HEK293 (cell line): ENCODE results near the gene KCNMB2.

Experiments
- CTCF ChIA-PET: fragments of 350-600 bp; formaldehyde crosslinking; extraction: SDS; loops from one replicate; lab custom pipeline; 2021; ENCODE audit warnings: antibody characterized with exemption; lab: Yijun Ruan, JAX
- POLR2A ChIA-PET: fragments of 300-600 bp; formaldehyde crosslinking; extraction: SDS; loops from one replicate; lab custom pipeline; 2020; ENCODE audit warnings: antibody characterized with exemption, inconsistent platforms; lab: Yijun Ruan, JAX
- H3K27ac ChIP-seq: fragments of 200-500 bp; sonication (Bioruptor generic); 2 replicates; pipeline ENCODE4 v1.5.1; 2014; ENCODE audit warnings: low read depth, low read length, control low read depth, inconsistent platforms; ENCODE audit errors: extremely low read depth
- H3K36me3 ChIP-seq, 2 experiments: fragments of 200-500 bp in 1 of 2; sonication (Bioruptor generic) in 1 of 2; 1 replicate in 1 of 2; 2 replicates in 1 of 2; pipeline ENCODE4 v1.5.1; 2014 to 2017; ENCODE audit warnings: inconsistent platforms in 2 of 2, low read length in 2 of 2; ENCODE audit not compliant: control insufficient read depth in 2 of 2, insufficient read depth in 1 of 2
- H3K4me1 ChIP-seq: fragments of 200-500 bp; sonication (Bioruptor generic); 2 replicates; pipeline ENCODE4 v1.5.1; 2014; ENCODE audit warnings: mild to moderate bottlenecking, low read length, inconsistent platforms; ENCODE audit not compliant: control insufficient read depth, insufficient read depth
- H3K4me3 ChIP-seq: 2 replicates; pipeline ENCODE4 v1.5.1; 2011; ENCODE audit warnings: low read depth, mild to moderate bottlenecking, control low read depth, low read length, moderate library complexity
- H3K9me3 ChIP-seq: fragments of 200-500 bp; sonication (Bioruptor generic); 2 replicates; pipeline ENCODE4 v1.5.1; 2014; ENCODE audit warnings: low read depth, low read length, inconsistent platforms; ENCODE audit not compliant: control insufficient read depth, insufficient read depth
- IKZF3 ChIP-seq: fragments of 450-650 bp; IDR thresholded peaks from 2 replicates; pipeline ENCODE4 v1.5.0; 2018; ENCODE audit warnings: missing biosample characterization, mild to moderate bottlenecking, missing genetic modification characterization, moderate library complexity
- KLF10 ChIP-seq: fragments of 450-650 bp; IDR thresholded peaks from 2 replicates; pipeline ENCODE4 v1.5.1; 2018; ENCODE audit warnings: missing biosample characterization, mild to moderate bottlenecking, missing genetic modification characterization
- OSR2 ChIP-seq: fragments of 450-650 bp; formaldehyde crosslinking; IDR thresholded peaks from 2 replicates; pipeline ENCODE4 v1.5.1; 2016; ENCODE audit warnings: missing biosample characterization, missing genetic modification characterization
- ZBTB1 ChIP-seq: fragments of 450-650 bp; formaldehyde crosslinking; IDR thresholded peaks from 2 replicates; pipeline ENCODE4 v1.5.1; 2016; ENCODE audit warnings: missing biosample characterization, missing genetic modification characterization
- ZBTB11 ChIP-seq: fragments of 450-650 bp; formaldehyde crosslinking; conservative IDR thresholded peaks from 2 replicates; pipeline ENCODE4 v1.5.1; 2016; ENCODE audit warnings: low read depth, missing biosample characterization, missing genetic modification characterization
- ZBTB8A ChIP-seq: fragments of 450-650 bp; formaldehyde crosslinking; IDR thresholded peaks from 2 replicates; pipeline ENCODE4 v1.5.1; 2016; ENCODE audit warnings: missing biosample characterization, missing genetic modification characterization
- ZFP3 ChIP-seq: fragments of 450-650 bp; formaldehyde crosslinking; IDR thresholded peaks from 2 replicates; pipeline ENCODE4 v1.5.1; 2016; ENCODE audit warnings: low read depth, missing biosample characterization, missing genetic modification characterization
- ZFP37 ChIP-seq: fragments of 450-650 bp; formaldehyde crosslinking; IDR thresholded peaks from 2 replicates; pipeline ENCODE4 v1.5.1; 2016; ENCODE audit warnings: missing biosample characterization, missing genetic modification characterization
- ZFP69B ChIP-seq: fragments of 450-650 bp; formaldehyde crosslinking; IDR thresholded peaks from 2 replicates; pipeline ENCODE4 v1.5.1; 2016; ENCODE audit warnings: missing biosample characterization, missing genetic modification characterization
- ZNF175 ChIP-seq: fragments of 450-650 bp; formaldehyde crosslinking; IDR thresholded peaks from 2 replicates; pipeline ENCODE4 v1.5.1; 2016; ENCODE audit warnings: missing biosample characterization, missing genetic modification characterization
- ZNF211 ChIP-seq: fragments of 450-650 bp; formaldehyde crosslinking; IDR thresholded peaks from 2 replicates; pipeline ENCODE4 v1.5.1; 2016; ENCODE audit warnings: low read depth, missing biosample characterization, missing genetic modification characterization
- ZNF223 ChIP-seq: fragments of 450-650 bp; formaldehyde crosslinking; IDR thresholded peaks from 2 replicates; pipeline ENCODE4 v1.5.1; 2016; ENCODE audit warnings: missing biosample characterization, missing genetic modification characterization
- ZNF23 ChIP-seq: fragments of 450-650 bp; formaldehyde crosslinking; IDR thresholded peaks from 2 replicates; pipeline ENCODE4 v1.5.1; 2016; ENCODE audit warnings: missing biosample characterization, missing genetic modification characterization, borderline replicate concordance
- ZNF354C ChIP-seq: fragments of 450-650 bp; formaldehyde crosslinking; IDR thresholded peaks from 2 replicates; pipeline ENCODE4 v1.5.1; 2016; ENCODE audit warnings: missing biosample characterization, missing genetic modification characterization, low read depth, borderline replicate concordance
- ZNF426 ChIP-seq: fragments of 450-650 bp; formaldehyde crosslinking; IDR thresholded peaks from 2 replicates; pipeline ENCODE4 v1.5.1; 2017; ENCODE audit warnings: missing biosample characterization, missing genetic modification characterization, mild to moderate bottlenecking, inconsistent platforms, moderate library complexity
- ZNF488 ChIP-seq: fragments of 450-650 bp; formaldehyde crosslinking; IDR thresholded peaks from 2 replicates; pipeline ENCODE4 v1.5.1; 2016; ENCODE audit warnings: missing biosample characterization, missing genetic modification characterization
- ZNF555 ChIP-seq: fragments of 450-650 bp; formaldehyde crosslinking; conservative IDR thresholded peaks from 2 replicates; pipeline ENCODE4 v1.5.1; 2017; ENCODE audit warnings: missing biosample characterization, mild to moderate bottlenecking, missing genetic modification characterization, inconsistent platforms
- ZNF558 ChIP-seq: fragments of 450-650 bp; formaldehyde crosslinking; IDR thresholded peaks from 2 replicates; pipeline ENCODE4 v1.5.1; 2016; ENCODE audit warnings: missing biosample characterization, missing genetic modification characterization
- ZNF664 ChIP-seq: fragments of 450-650 bp; formaldehyde crosslinking; IDR thresholded peaks from 2 replicates; pipeline ENCODE4 v1.5.1; 2016; ENCODE audit warnings: missing biosample characterization, missing genetic modification characterization
- ZNF707 ChIP-seq: fragments of 450-650 bp; formaldehyde crosslinking; IDR thresholded peaks from 2 replicates; pipeline ENCODE4 v1.5.1; 2016; ENCODE audit warnings: missing biosample characterization, missing genetic modification characterization
- TF ChIP-seq, protein P1 (sequence below): fragments of 450-650 bp; formaldehyde crosslinking; IDR thresholded peaks from 2 replicates; pipeline ENCODE4 v1.5.1; 2016; ENCODE audit warnings: missing biosample characterization, missing genetic modification characterization

Gene KCNMB2

DNA sequence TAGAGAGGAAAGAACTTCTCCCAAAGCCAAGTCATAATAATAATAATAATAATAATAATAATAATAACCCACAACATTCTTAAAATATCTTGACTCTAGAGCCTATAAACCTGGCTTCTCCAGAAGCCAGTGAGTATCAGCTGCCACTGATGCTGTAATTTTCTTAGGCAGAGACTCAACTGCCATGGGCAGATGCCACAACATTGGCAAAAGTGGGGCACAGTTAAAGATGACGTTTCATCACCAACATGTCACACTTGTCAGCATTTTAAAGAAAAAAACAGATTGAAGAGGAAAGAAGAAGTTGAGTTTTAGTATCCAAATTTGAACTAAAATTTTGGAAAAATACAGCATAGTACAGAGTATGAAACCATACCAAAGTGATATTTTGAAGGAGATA, 270.4 kb downstream of the KCNMB2 start:
- Histone ChIP-seq H3K27ac (no peak overlapping the region), H3K4me1 (no peaks in the 10 kb centered on the region), H3K4me3 (no peak overlapping the region), H3K36me3 (no peaks in the 10 kb centered on the region), H3K9me3 (no peaks in the 10 kb centered on the region)
- TF ChIP-seq ZBTB11 (tag by site-specific recombination) (no peak), ZBTB1 (no peak), ZNF354C (tag by site-specific recombination) (no peak), ZNF555 (no peak), ZNF223 (tag by site-specific recombination) (no peak), ZNF23 (no peak), ZFP37 (tag by site-specific recombination) (no peak), ZNF211 (tag by site-specific recombination) (no peak), ZNF707 (tag by site-specific recombination) (no peak), ZNF664 (tag by site-specific recombination) (no peak), ZBTB8A (no peak), IKZF3 (tag by site-specific recombination) (no peak), ZNF488 (tag by site-specific recombination) (no peak), ZNF426 (no peak), ZNF558 (no peak), KLF10 (tag by site-specific recombination) (no peak)
- TF ChIP-seq, protein P1, sequence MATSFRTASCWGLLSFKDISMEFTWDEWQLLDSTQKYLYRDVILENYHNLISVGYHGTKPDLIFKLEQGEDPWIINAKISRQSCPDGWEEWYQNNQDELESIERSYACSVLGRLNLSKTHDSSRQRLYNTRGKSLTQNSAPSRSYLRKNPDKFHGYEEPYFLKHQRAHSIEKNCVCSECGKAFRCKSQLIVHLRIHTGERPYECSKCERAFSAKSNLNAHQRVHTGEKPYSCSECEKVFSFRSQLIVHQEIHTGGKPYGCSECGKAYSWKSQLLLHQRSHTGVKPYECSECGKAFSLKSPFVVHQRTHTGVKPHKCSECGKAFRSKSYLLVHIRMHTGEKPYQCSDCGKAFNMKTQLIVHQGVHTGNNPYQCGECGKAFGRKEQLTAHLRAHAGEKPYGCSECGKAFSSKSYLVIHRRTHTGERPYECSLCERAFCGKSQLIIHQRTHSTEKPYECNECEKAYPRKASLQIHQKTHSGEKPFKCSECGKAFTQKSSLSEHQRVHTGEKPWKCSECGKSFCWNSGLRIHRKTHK (tag by site-specific recombination) = no peak
- CTCF ChIA-PET = no interaction called here
- POLR2A ChIA-PET = no interaction called here

GRCh38 chr3:178807694-178808093, 271.5 kb downstream of the KCNMB2 start:
- CTCF ChIA-PET = no interaction called here
- TF ChIP-seq ZFP3 (tag by site-specific recombination) (no peak), OSR2 (tag by site-specific recombination) (no peak), ZFP69B (no peak), ZNF175 (no peak), ZBTB1 (no peak)
- H3K4me3 ChIP-seq = no peak overlapping the region
- no peaks in the 10 kb centered on the region for H3K36me3 ChIP-seq
- H3K4me1 ChIP-seq = no peaks in the 10 kb centered on the region
- no peak overlapping the region for H3K27ac ChIP-seq
- H3K9me3 ChIP-seq = no peaks in the 10 kb centered on the region
- POLR2A ChIA-PET = no interaction called here
